Measurements from ENCODE around the gene SGF29.

Gene SGF29

GRCh38 chr16:28589069-28589468 lies 35.3 kb downstream of the SGF29 start:
- TF ChIP-seq CTCF (IDR thresholded peaks at IDR 0.05; ENCODE audit: low read depth, low read length, missing control alignments), result no peak
- DNase-seq, result no peak
- Histone ChIP-seq H3K4me3 (ENCODE audit: low read depth, low read length) (no peak overlapping the region), H3K36me3 (replicated peaks) (peaks cover 9% of the 10 kb centered on the region), H3K27me3 (replicated peaks) (no peaks in the 10 kb centered on the region), H3K27ac (no peak overlapping the region)
- in situ Hi-C loops (cut with HindIII; ENCODE audit: low pct_ligation_motif_present, low sequenced_read_pairs), result no loop called here

GRCh38 chr16:28589930-28590329 lies 36.2 kb downstream of the SGF29 start:
- no peak for TF ChIP-seq CTCF (IDR thresholded peaks at IDR 0.05; ENCODE audit: low read depth, low read length, missing control alignments)
- no peaks in the 10 kb centered on the region for H3K27me3 ChIP-seq (replicated peaks)
- no peak overlapping the region for H3K27ac ChIP-seq
- in situ Hi-C loops (cut with HindIII; ENCODE audit: low pct_ligation_motif_present, low sequenced_read_pairs), result no loop called here
- H3K4me3 ChIP-seq (ENCODE audit: low read depth, low read length), result no peak overlapping the region
- no peak for DNase-seq
- peaks cover 9% of the 10 kb centered on the region for H3K36me3 ChIP-seq (replicated peaks)

- no peak overlapping the region for H3K4me3 ChIP-seq (ENCODE audit: low read depth, low read length)
- H3K36me3 ChIP-seq (replicated peaks), result peaks cover 6% of the 10 kb centered on the region
These were observed 36.9 kb downstream of the SGF29 start for GRCh38 chr16:28590384-28591340.

GRCh38 chr16:28591355-28591754 lies 37.6 kb downstream of the SGF29 start:
- no peaks in the 10 kb centered on the region for H3K27me3 ChIP-seq (replicated peaks)
- H3K4me3 ChIP-seq (ENCODE audit: low read depth, low read length), result no peak overlapping the region
- in situ Hi-C loops (cut with HindIII; ENCODE audit: low pct_ligation_motif_present, low sequenced_read_pairs), result no loop called here
- DNase-seq, result no peak
- TF ChIP-seq CTCF (IDR thresholded peaks at IDR 0.05; ENCODE audit: low read depth, low read length, missing control alignments), result no peak
- peaks cover 6% of the 10 kb centered on the region for H3K36me3 ChIP-seq (replicated peaks)
- H3K27ac ChIP-seq, result no peak overlapping the region

More at GRCh38 chr16:28590384-28591340, 36.9 kb downstream of the SGF29 start:
- in situ Hi-C loops (cut with HindIII; ENCODE audit: low pct_ligation_motif_present, low sequenced_read_pairs), result no loop called here
- Histone ChIP-seq H3K27me3 (replicated peaks) (no peaks in the 10 kb centered on the region), H3K27ac (no peak overlapping the region)
- TF ChIP-seq CTCF (IDR thresholded peaks at IDR 0.05; ENCODE audit: low read depth, low read length, missing control alignments), result no peak
- DNase-seq, result no peak

GRCh38 chr16:28592511-28592910 lies 38.8 kb downstream of the SGF29 start:
- TF ChIP-seq CTCF (IDR thresholded peaks at IDR 0.05; ENCODE audit: low read depth, low read length, missing control alignments), result no peak
- DNase-seq, result no peak
- H3K27me3 ChIP-seq (replicated peaks), result no peaks in the 10 kb centered on the region
- in situ Hi-C loops (cut with HindIII; ENCODE audit: low pct_ligation_motif_present, low sequenced_read_pairs), result no loop called here
- no peak overlapping the region for H3K27ac ChIP-seq
- H3K4me3 ChIP-seq (ENCODE audit: low read depth, low read length), result no peak overlapping the region
- H3K36me3 ChIP-seq (replicated peaks), result peaks cover 6% of the 10 kb centered on the region
